Endothelial cell of umbilical vein (primary cell): ENCODE measurements around the gene BCR.

Experiments
- CTCF ChIP-seq, 2 donors: IDR thresholded peaks; 1 replicate in 1 of 2; 2 replicates in 1 of 2; pipeline ENCODE4 v1.5.1; 2011; ENCODE audit warnings: low read length in 2 of 2, mild to moderate bottlenecking in 2 of 2, moderate library complexity in 2 of 2, control low read depth in 1 of 2, inconsistent platforms in 1 of 2, low read depth in 1 of 2; ENCODE audit not compliant: insufficient read depth in 1 of 2; ENCODE audit errors: extremely low read depth in 1 of 2
- EZH2 ChIP-seq: IDR thresholded peaks from 2 replicates; pipeline ENCODE4 v1.6.1; 2012; ENCODE audit warnings: borderline replicate concordance, low read depth, mild to moderate bottlenecking, moderate library complexity, low read length, inconsistent platforms; ENCODE audit not compliant: severe bottlenecking
- POLR2A ChIP-seq: IDR thresholded peaks from 2 replicates; pipeline ENCODE4 v1.6.1; 2012; ENCODE audit warnings: low read depth, mild to moderate bottlenecking, control low read depth, low read length
- POLR2AphosphoS5 ChIP-seq: IDR thresholded peaks from 2 replicates; pipeline ENCODE4 v1.6.1; 2012; ENCODE audit warnings: low read depth, mild to moderate bottlenecking, control low read depth, low read length, moderate library complexity; ENCODE audit not compliant: insufficient read depth
- TF ChIP-seq, protein P1 (sequence below): IDR thresholded peaks from 2 replicates; pipeline ENCODE4 v1.6.1; 2011; ENCODE audit not compliant: insufficient read depth, insufficient read length

DNA sequence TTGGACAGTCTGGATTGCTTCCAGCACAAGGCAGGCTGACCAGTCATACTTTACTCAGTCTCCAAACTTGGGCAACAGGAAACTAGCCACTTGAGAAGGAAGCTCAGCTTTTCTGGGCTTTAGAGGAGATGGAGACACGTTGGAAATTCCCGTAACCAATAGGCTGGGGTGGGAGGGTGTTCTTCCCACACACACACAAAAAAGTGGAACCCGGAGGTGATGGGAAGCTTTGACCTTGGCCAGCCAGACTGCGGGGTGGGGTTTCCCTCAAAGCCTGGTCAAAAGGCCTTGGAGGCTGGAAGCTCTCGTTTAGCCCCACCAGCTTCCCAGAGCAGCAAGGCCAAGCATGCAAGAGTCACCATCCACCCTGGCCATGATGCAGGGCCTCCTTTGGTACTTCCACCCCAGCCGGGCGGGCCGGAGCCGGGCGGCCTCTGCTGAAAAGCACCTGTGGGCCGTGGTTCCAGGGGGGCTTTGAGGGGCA, 126.2 kb downstream of the BCR start:
- TF ChIP-seq POLR2A (no peak), EZH2 (no peak), CTCF (IDR thresholded peaks at IDR 0.05; ENCODE audit: extremely low read depth in 1 of 2, insufficient read depth in 1 of 2, low read depth in 1 of 2, low read length in 2 of 2) (no peak), POLR2AphosphoS5 (no peak)
- TF ChIP-seq, protein P1, sequence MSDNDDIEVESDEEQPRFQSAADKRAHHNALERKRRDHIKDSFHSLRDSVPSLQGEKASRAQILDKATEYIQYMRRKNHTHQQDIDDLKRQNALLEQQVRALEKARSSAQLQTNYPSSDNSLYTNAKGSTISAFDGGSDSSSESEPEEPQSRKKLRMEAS: no peak
